ENCODE measurements around the gene SCMH1.
"Not testable (repeated sequence)": the region's sequence is repeated elsewhere in the genome, so short reads cannot be mapped to it uniquely, and the experiment has no call there.

Gene SCMH1

GRCh38 chr1:41152622-41153044 is 89.5 kb downstream of the SCMH1 start:
- DNase-seq (ENCODE audit: low read depth): no peak

GRCh38 chr1:41151846-41152245 is 90.3 kb downstream of the SCMH1 start:
- no peak for DNase-seq (ENCODE audit: low read depth)

- DNase-seq (ENCODE audit: low read depth): no peak
These were observed 92.5 kb downstream of the SCMH1 start for GRCh38 chr1:41149570-41149969.

GRCh38 chr1:41144285-41144684 is 97.8 kb downstream of the SCMH1 start:
- no peak for DNase-seq (ENCODE audit: low read depth)

- no peak for DNase-seq (ENCODE audit: low read depth)
These were observed 103.6 kb downstream of the SCMH1 start for GRCh38 chr1:41138549-41138948.

- no peak for DNase-seq (ENCODE audit: low read depth)
These were observed 106.7 kb downstream of the SCMH1 start for GRCh38 chr1:41135196-41135947.

GRCh38 chr1:41134325-41134724 is 107.8 kb downstream of the SCMH1 start:
- not testable (repeated sequence) for DNase-seq (ENCODE audit: low read depth)

- DNase-seq (ENCODE audit: low read depth): no peak
These were observed 119.1 kb downstream of the SCMH1 start for GRCh38 chr1:41122851-41123518.

GRCh38 chr1:41122148-41122547 is 120.0 kb downstream of the SCMH1 start:
- no peak for DNase-seq (ENCODE audit: low read depth)

- DNase-seq (ENCODE audit: low read depth): no peak
These were observed 123.5 kb downstream of the SCMH1 start for GRCh38 chr1:41118645-41119044.

- not testable (repeated sequence) for DNase-seq (ENCODE audit: low read depth)
These were observed 124.9 kb downstream of the SCMH1 start for GRCh38 chr1:41117241-41117640.

- no peak for DNase-seq (ENCODE audit: low read depth)
These were observed 131.4 kb downstream of the SCMH1 start for GRCh38 chr1:41110736-41111135.

- no peak for DNase-seq (ENCODE audit: low read depth)
These were observed 131.8 kb downstream of the SCMH1 start for GRCh38 chr1:41110286-41110685.

GRCh38 chr1:41109310-41110197 is 132.6 kb downstream of the SCMH1 start:
- DNase-seq (ENCODE audit: low read depth): no peak

- DNase-seq (ENCODE audit: low read depth): no peak
These were observed 133.3 kb downstream of the SCMH1 start for GRCh38 chr1:41108696-41109275.

- no peak for DNase-seq (ENCODE audit: low read depth)
These were observed 138.3 kb downstream of the SCMH1 start for GRCh38 chr1:41103766-41104165.

GRCh38 chr1:41102653-41103052 is 139.5 kb downstream of the SCMH1 start:
- no peak for DNase-seq (ENCODE audit: low read depth)

GRCh38 chr1:41101950-41102607 is 140.0 kb downstream of the SCMH1 start:
- DNase-seq (ENCODE audit: low read depth): no peak

- DNase-seq (ENCODE audit: low read depth): no peak
These were observed 141.0 kb downstream of the SCMH1 start for GRCh38 chr1:41101076-41101475.

GRCh38 chr1:41100170-41100569 is 141.9 kb downstream of the SCMH1 start:
- no peak for DNase-seq (ENCODE audit: low read depth)

GRCh38 chr1:41098730-41099460 is 143.2 kb downstream of the SCMH1 start:
- DNase-seq (ENCODE audit: low read depth): no peak

Measured in activated T-cell treated with anti-CD3 and anti-CD28 coated beads for 24 hours (primary cell).